Stimulated activated CD8-positive, alpha-beta memory T cell treated with anti-CD3 and anti-CD28 coated beads, Interleukin-4, amount 100 ng/mL, for 24 hours (primary cell): ENCODE results near the gene ANGEL1.
A peak's percentile ranks its signal among the peaks of the same experiment; 100 is the strongest.

Source experiments
- DNase-seq: peaks from one replicate; pipeline ENCODE4 v3.0.0-alpha.2; 2020; ENCODE audit warnings: low read depth

Gene ANGEL1

DNA sequence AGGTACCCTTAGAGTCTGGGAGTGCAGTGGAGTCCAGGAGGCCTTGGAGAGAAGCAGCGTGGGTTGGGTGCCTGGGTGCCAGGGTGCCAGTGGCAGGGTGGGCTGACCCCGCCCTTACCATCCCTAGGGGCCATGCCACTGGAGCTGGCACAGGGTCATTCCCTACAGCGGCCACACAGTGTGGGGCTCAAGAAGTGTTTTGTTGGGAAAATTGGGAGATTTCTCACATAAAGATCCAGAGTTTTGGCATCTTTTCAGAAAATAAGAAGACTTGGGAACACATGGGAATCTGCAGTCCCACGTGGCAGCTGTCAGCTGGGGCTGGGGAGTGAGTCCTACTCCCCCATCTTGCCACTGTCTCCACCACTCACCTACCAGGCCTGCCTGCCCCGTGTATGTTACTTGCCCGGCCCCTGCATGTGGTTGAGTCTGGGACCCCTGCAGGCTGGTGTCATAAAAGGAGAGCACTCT is 47.2 kb downstream of the ANGEL1 start:
- DNase-seq = no peak

DNA sequence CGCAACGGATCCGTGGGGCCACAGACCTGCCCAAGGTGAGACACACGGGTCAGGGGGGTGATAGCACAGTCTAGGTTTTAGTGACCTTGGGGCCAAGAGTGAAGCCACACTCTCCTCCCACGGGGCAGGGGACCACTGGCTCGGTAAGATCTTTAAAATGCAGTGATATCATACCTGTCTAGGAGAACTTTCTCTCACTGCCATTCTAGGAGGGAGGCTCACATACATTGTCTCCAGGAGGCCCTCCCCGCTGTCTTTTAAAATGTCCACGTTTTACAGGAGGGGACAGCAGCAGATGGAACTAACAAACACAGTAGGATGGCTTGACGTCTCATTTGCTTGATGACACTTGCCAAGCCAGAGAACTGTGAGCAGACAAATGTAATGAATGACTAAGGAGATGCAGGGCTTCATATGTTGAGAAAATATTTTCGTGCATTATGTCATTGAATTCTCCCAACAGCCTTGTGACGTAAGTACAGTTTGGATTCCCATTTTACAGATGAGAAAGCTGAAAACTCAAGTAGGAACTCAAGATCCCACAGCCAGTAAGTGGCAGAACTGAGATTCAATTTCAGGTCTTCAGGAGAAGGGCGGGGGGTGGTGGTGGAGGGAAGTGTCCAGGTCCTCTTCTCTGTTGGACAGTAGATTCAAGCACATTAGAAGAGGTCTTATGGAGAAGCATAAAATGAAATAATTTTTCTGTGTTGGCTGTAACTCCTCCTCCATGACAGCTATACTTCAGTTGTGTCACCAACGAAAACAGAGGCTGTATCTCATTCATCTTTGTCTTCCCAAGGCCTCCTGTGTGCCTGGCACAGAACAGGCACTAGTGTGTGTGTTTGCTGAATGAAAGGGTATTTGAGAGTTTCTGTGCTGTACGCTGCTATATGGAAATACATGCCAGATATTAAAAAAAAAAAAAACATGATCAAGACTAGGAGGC is 49.3 kb downstream of the ANGEL1 start:
- DNase-seq = no peak

DNA sequence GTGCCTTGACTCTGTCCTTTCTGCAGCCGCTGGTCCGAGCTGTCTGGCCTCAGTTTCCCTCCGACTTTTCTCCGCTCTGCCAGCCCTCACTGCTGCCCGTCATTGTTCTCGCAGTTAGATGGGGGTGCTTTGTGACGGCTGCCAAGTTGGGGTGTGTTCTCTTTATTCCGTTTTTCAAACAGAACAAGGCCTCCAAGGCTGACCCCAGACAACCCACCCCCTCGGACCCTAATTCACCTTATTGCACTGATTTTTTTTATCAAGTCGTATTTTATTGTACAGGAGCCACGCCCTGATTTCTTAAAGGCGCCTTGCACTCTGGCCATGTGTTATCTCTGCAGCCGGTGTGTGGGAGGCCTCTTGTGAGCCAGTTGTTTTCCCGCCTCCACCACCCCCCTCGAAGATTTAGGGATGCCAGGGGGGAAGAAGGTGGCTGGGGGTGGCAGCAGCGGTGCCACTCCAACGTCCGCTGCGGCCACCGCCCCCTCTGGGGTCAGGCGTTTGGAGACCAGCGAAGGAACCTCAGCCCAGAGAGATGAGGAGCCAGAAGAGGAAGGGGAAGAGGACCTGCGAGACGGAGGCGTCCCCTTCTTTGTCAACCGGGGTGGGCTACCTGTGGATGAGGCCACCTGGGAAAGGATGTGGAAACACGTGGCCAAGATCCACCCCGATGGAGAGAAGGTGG is 50.1 kb downstream of the ANGEL1 start:
- DNase-seq = no peak

DNA sequence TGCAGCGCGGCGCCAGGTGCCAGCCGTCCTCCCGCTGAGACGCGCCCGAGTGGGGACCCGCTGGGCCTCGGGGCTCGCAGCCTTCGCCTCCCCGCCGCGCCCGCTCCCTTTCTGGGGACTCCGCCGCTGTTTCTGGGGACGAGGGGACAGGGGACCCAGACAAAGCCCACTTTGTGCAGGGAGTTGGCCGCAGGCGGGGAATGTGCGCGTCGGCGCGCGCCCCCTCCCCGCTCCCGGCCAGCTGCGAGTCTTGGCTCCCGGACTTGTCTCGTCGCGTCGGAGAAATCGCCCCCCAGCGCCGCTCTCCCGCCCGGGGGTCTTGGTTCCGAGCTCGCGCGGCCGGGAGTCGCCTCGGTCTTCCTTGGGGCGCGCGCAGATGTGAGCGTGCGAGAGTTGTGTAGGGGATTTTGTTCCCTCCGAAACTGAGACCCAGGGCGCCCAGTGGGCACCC is 50.7 kb downstream of the ANGEL1 start:
- DNase-seq = no peak

DNA sequence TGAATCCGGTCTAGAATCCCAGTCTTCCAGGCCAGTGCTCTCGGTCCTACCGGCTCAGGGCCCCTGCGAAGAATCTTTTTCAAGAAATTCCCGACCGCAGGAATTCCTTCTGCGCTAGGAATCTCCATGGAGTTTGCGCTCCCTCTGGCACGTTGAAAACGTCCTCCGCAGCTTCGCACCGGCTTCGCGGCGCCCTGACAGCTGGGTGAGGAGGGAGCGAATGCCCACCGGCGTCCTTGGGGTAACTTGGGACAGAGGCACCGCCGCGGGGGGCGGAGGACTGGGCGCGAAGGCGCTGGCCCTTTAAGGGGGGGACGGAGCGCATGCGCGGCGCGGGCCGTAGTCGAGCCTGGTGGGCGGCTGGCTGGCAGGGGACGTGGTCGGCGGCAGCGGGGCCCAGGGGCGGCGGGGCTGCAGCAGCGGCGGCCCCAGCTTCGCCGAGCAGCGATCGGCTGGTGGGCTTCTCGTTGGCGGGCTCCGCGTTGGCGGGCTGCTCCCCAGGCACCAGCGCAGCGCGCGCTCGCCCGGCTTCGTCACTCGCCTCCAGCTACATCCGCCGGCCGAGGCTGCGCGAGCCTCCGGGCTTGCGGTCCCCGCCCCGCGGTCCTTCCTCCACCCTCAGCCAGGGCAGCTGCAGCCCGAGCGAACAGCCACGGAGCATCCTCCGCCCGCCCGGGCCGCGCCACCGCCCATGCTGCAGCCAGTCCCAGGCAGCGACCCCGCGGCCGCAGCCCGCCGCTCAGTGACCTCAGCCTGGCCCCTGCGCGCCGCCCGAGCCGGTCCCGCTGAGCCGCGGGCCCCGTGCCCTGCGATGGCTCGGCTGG is 51.3 kb downstream of the ANGEL1 start, which contains the start of gene VASH1:
VASH1 (plus strand) TSS at position 333 of the 824 bp plus-strand sequence. CDS start 1,354 bp downstream, outside the sequence.
- peak; percentile 64 for DNase-seq

DNA sequence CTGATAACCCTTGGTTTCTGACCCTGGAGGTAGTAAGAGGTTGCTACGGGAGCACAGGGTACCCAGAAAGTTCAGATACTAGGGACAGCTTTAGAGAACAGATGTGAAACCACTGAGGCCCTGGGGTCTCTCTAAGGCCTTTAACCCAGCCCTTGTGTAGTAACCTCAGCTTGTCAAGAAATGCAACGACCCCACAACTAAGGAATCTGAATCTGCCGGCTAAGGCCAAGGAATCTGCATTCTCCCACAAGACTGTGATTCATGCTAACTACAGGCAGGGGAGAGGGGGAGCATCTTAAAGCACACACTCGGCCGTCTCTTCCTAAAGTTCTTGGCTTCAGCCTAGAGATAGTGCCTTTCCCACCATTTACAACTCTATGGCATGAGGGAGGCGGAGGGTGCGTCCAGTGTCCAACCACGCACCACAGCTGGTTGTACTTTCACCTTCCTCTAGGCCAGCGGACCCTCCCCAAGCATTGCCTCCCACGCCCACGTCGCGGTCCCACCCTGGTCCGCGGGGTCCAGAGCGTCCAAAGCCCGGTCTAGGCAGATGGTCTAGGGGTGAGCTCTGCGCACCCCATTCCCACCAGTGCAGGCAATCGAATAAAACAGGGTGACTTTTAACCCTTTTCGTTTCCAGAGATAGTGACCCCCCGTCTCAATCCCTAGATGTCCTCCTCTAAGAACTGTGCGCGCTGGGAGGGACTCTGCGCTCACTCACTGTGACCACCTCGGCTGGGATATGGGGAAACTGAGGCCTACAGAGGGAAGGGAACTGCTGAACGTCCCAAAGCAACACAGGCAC is 52.1 kb downstream of the ANGEL1 start:
- DNase-seq = no peak

DNA sequence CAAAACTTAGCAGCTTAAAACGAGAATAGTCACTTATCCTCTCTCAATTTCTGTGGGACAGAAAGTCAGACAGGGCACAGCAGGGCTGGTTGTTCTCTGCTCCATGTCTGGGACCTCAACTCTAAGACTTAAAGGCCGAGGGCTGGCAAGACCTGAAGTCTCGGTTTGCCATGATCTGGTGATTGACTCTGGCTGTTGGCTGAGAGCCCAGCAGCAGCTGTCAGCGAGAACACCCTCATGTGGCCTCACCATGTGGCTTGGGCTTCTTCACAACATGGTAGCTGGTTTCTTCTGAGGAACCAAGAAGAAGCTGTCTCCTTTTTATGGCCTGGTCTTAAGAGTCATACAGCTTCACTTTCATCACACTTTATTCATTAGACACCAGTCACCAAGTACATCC is 53.1 kb downstream of the ANGEL1 start:
- DNase-seq = no peak

DNA sequence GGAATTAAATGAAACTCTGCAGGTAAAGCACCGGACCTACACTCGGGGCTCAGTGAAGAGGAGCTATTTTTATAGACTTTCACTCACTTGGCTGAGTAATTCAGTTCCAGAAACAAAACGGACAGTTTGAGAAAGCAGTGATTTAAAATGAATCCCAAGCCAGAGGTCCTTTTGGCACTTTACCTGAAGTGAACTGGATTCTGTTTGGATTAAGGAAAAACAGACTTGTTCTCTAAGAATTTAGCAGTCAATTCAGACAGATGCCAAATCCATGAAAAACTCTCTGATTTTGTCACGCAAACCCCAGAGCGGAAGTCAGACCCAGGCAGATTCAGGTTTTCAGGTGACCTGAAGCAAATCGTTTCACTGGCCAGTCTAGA is 56.3 kb downstream of the ANGEL1 start:
- DNase-seq = no peak

DNA sequence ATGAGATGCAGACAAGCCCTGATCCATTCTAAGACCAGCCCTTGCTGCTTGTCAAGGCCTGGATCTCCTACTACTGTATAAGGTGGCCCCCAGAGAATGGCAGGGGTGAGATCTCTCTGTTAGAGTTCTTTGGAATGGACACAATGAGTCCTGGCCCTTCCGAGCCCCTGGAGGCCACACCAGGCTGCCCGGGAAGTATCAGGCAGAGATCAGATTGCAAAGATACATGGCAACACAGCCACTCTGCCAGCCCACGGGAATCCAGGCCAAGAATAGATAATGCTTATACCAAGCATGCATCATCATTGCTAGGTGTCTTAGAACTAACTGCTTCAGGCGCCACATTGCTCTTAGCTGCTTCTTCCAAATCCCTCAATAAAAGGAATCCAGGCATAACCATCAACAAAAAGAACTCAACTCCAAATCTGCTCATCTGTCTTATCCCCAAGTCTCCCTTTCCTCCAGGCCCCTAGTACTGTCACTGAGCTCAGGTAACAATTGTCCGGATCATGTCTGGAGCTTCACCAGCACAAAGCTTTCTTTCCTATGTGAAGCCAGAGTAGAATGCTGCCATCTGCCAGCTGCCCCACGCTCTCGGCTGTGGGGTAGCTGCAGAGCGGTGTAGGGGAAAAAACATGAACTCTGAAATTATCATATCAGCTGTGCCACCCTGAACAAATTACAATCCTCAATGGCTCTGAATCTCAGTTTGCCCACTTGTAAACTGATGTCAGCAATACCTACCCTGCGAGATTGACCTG is 56.9 kb downstream of the ANGEL1 start:
- DNase-seq = no peak

DNA sequence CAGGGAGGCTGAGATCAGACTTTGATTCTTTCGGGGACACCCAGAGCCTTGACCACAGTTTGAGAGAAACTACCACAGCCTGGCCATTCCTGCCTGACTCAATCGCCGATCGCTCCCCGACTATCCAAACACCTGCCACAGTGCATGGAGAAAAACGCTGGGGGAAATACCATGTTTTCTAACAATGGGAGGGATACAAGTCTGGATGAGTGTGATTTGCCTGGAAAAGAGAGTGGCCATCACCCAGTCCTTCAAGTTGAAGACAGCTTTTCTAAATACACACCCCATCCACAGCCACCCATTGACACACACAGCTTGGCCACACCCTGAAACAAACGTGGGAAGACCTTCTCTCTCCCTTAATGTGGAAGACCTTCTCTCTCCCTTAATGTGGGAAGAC is 58.1 kb downstream of the ANGEL1 start:
- no peak for DNase-seq

DNA sequence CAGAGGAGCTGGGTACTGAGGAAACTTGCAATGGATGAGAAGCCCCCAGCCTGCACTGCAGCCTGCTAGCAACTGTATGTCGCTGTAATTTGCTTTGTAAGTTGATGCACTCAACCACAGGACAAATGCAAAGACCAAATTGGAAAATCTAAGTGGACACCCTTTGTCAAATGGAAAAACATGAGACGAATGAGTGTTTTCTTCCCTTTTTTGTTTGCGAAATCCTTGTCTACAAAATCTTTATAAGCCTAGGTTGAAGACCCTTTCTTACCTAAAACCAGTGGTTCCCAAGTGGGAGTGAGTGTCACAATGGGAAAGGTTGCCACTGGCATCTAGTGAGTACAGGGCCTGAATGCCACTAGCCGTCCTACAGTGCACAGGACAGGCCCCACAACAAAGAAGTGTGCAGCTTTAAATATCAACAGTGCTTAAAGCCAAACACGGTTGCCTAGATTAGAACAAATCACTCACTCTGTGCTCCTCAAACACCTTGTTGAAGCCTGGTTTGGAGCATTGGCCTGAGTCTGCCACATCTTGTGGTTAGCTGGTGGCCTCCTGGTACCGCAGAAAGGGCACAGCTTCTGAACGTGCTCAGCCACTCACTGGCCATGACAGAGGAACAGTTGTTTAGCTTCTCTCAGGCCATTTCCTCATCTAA is 59.0 kb downstream of the ANGEL1 start:
- DNase-seq = no peak

DNA sequence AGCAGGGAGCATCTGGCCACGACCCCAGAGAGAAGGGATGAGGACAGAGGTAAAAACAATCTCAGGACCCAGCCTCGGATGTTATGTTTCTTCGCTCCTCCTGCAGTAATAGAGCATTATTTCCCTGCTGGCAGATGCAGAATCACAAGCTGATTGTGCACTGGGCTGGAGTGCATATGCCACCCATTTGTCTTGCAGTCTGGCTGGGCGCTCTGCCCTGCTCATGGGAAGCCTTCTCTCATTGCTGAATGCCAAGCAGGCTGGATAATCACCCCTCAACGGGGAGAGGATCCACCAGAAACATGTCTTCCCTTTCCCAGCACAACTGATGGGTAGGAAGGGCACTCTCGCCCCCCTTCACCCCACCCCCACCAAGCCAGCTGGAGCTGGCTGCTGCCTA is 59.9 kb downstream of the ANGEL1 start:
- DNase-seq = no peak

DNA sequence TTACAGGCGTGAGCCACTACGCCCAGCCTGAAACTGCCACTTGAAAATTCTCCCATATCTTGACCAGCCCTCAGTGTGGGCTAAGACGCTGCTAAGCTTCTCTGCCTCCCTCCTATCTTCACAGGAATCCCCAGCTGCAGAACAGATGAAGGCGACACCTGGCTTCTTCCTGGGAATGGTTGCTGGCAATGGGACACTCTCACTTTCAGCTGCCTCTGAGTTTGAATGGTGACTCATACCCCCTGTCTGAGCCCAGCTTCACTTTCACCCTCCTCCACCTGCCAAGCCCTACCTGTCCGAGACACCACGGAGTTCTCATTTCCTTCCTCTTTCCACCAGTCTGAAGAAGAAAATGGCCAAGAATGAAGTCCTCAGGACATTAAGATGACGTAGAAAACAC is 69.7 kb downstream of the ANGEL1 start:
- no peak for DNase-seq

DNA sequence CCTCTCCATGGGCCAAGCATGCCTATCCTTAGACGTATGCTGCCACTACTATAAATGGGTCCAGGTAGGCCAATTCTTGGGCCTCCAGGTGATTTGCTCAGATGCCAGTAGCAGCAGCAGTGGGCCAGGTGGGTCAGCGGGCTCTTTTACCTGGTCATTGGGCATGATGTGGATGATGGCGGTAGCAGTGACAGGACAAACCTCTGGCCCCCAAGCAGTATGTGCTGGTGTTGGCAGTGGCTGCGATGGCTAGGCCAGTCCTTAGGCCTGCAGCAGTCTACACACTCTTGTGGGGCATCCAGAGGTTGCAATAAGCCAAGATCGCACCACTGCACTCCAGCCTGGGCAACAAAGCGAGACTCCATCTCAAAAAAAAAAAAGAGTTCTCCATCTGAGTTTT is 70.5 kb downstream of the ANGEL1 start:
- no peak for DNase-seq

DNA sequence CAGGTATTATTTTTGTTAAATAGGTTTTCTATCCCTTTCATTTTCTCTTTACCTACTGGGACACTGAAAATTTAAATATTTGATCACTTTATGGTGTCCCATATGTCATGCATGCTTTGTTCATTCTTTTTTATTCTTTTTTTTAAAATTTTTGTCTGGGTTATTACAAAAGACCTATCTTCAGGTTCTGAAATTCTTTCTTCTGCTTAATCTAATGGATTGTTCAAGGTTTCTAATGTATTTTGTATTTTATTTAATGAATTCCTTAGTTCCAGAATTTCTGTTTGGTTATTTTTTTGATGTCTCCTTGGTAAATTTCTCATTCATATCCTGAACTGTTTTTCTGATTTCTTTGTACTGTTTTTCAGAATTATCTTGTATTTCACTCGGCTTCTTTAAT is 71.6 kb downstream of the ANGEL1 start:
- no peak for DNase-seq
